ENCODE results near the gene DLL1. TPM values are rescaled to one million over a fixed set of nuclear protein-coding genes. Genes with fewer than 3 reads are reported as not detected.

DLL1 gene
- total and polyA plus RNA-seq, 12 donors = 2.6 to 27.2 (median 8.7) TPM

DNA sequence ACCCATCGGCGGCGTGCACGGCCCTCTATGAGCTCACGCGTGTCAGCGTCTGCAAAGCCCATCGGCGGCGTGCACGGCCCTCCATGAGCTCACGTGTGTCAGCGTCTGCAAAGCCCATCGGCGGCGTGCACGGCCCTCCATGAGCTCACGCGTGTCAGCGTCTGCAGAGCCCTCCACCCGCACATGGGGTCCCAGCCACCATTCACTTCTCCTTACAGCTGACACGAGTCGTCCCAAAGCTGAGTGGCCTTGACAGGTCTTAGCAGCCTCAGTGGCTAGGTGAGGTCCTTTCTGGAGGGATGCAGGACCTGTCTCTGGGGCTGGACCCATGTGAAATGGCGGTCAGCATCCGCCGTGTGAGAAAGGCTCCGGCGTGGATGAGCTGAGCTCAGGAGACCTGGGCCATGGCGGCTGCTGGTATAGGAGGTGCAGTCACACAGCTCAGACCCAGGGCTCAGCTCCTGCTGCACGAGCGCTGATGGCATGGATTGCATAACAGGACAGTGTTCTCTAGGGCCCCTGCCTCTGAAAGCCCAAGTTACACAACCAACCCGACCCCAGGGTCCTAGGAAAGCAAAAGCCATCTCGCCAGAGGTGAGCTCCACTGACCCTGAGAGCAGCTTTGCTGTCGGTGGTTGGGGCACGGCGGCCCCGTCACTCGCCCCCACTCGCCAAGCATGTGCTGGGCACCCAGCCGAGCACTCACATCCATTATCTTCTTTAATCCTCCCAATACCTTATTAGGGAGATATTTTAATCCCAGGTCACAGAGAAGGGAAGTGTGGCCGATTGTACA is 38.9 kb downstream of the DLL1 start:
- Histone ChIP-seq H3K4me1 (peaks cover 0 to 18% (median 4%) of the 10 kb centered on the region in 9 donors), H3K9me3 (no peaks in the 10 kb centered on the region), H3K27me3 (peaks cover 0 to 31% (median 4%) of the 10 kb centered on the region in 7 donors), H3K27ac (no peak overlapping the region), H3K36me3 (no peaks in the 10 kb centered on the region), H3K4me3 (no peak overlapping the region)
- intact Hi-C loops (cut with DNase I) = no loop called here
- TF ChIP-seq, protein P1, sequence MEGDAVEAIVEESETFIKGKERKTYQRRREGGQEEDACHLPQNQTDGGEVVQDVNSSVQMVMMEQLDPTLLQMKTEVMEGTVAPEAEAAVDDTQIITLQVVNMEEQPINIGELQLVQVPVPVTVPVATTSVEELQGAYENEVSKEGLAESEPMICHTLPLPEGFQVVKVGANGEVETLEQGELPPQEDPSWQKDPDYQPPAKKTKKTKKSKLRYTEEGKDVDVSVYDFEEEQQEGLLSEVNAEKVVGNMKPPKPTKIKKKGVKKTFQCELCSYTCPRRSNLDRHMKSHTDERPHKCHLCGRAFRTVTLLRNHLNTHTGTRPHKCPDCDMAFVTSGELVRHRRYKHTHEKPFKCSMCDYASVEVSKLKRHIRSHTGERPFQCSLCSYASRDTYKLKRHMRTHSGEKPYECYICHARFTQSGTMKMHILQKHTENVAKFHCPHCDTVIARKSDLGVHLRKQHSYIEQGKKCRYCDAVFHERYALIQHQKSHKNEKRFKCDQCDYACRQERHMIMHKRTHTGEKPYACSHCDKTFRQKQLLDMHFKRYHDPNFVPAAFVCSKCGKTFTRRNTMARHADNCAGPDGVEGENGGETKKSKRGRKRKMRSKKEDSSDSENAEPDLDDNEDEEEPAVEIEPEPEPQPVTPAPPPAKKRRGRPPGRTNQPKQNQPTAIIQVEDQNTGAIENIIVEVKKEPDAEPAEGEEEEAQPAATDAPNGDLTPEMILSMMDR (IDR thresholded peaks at IDR 0.05) = no peak
- WGBS, 2 donors = 94 to 95% methylated on average over 41 of the region's 41 CpGs
- DNase-seq = no peak
- no peak for ATAC-seq

DNA sequence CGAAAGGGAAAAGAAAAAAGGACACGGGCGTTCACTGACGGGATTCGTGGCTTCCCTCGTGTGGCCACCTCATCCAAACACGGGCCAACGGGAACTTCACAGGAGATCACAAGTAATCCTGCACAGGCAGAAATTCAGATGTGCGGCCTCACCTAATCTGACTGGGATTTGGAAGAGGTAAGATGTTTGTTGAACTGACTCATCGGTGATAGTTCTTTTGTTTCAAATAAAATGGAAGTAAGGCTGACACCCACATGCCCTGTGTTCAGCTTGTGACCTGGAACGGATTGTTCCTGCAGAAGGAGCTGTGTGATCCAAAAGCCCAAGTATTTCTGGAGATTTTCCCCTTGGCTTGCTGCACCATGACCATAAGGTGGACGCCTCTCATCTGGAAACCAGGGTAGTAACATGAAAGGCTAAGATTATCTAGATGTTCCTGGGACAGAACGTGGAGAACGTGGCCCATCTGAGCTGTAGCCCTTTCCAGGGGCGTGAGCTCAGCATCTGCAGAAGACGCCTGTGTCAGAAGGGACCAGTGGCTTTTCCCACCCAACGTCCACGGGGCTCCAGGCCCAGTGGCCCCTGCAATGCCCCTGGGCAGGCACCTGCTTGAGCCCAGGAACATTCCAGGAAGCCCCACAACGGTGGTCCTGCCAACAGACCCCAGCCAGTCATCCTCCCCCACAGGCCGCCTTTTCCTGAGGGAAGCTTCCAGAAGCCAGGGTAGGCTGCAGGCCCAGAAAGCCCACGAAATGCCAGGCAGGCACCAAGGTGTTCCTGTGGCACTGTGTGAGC is 39.7 kb downstream of the DLL1 start:
- no peak for ATAC-seq
- H3K4me3 ChIP-seq = no peak overlapping the region
- peaks cover 0 to 18% (median 4%) of the 10 kb centered on the region in 9 donors for H3K4me1 ChIP-seq
- no peaks in the 10 kb centered on the region for H3K36me3 ChIP-seq
- H3K27ac ChIP-seq = no peak overlapping the region
- 91 to 94% methylated on average over 21 of the region's 21 CpGs for WGBS, 2 donors
- DNase-seq = no peak
- intact Hi-C loops (cut with DNase I) = no loop called here
- H3K9me3 ChIP-seq = no peaks in the 10 kb centered on the region
- H3K27me3 ChIP-seq = peaks cover 0 to 31% (median 4%) of the 10 kb centered on the region in 7 donors
- TF ChIP-seq, protein P1 (IDR thresholded peaks at IDR 0.05) = no peak

DNA sequence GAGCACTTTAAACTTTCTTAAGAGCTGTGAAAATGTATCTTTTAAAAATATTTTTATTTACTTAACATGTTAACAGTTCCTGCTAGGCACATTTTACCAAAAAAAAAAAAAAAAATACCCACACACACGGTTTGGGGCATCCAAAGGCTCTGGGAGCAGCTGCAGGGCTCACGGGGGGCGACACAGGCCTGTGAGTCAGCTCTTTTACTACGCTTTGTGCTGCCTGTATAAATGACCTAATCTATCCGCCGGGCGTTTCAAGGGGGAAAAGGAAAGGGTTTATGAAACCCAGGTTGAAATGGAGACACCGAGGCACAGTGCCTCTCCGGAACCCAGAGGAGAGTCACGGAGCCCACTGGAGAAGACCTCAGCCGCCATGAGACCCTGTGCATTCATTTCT is 40.4 kb downstream of the DLL1 start:
- no peak overlapping the region for H3K27ac ChIP-seq

DNA sequence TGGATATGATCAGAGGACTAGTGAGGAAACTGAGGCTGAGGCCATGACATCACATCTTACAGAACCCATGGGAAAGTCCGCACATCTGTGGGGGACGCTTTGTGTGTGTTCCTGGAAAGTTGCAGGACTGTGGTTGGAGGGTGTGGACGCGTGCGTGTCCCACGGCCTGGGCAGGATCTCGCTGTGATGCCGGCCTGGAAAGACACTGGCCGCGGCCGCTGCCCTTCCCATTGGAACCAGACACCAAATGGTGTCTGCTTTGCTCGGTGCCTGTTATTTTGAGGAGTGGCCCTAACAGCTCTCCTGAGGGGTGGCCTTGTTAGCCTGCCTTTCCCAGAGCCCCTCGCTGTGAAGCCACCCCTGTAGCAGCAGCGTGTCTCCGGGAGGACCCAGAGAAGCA is 41.1 kb downstream of the DLL1 start:
- TF ChIP-seq, protein P1 (IDR thresholded peaks at IDR 0.05) = no peak
- Histone ChIP-seq H3K27ac (no peak overlapping the region), H3K36me3 (no peaks in the 10 kb centered on the region), H3K27me3 (peaks cover 0 to 34% (median 4%) of the 10 kb centered on the region in 7 donors), H3K4me3 (no peak overlapping the region), H3K9me3 (no peaks in the 10 kb centered on the region), H3K4me1 (peaks cover 0 to 19% (median 4%) of the 10 kb centered on the region in 9 donors)
- intact Hi-C loops (cut with DNase I) = no loop called here
- DNase-seq = no peak
- WGBS, 2 donors = 95 to 97% methylated on average over 15 of the region's 15 CpGs
- no peak for ATAC-seq

More for the DNA sequence above, 40.4 kb downstream of the DLL1 start:
- Histone ChIP-seq H3K36me3 (no peaks in the 10 kb centered on the region), H3K4me1 (peaks cover 0 to 18% (median 4%) of the 10 kb centered on the region in 9 donors), H3K27me3 (peaks cover 0 to 31% (median 4%) of the 10 kb centered on the region in 7 donors), H3K4me3 (no peak overlapping the region), H3K9me3 (no peaks in the 10 kb centered on the region)
- DNase-seq (no peak), ATAC-seq (no peak)
- WGBS, 2 donors = 91 to 92% methylated on average over 11 of the region's 11 CpGs
- intact Hi-C loops (cut with DNase I) = no loop called here
- TF ChIP-seq, protein P1 (IDR thresholded peaks at IDR 0.05) = no peak

Measured in heart right ventricle (tissue), 16 donors.